HPDE6-E6E7 (cell line): ENCODE results near the gene DPYD.

Experiments used
- DNase-seq: peaks from one replicate; pipeline ENCODE4 v3.0.0; 2011; ENCODE audit warnings: missing footprints; ENCODE audit errors: extremely low spot score

DPYD gene

DNA sequence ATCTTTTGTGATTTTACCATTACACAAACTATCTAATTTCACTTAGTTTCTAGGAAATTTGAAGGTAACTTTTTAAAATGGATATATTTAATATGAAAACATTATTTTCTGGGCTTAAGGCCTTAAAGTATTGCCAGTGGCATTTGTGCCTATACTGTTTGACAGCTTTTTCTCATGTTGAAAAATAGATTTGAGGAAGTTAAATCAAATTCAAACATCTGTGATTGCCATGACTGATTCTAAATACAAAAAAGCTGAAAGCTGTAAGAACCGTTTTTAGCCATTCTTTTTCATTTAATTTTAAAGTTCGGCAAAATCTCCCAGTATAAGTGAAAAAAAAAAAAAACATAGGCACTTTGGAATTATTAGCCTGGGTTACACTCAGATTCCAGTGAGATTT, 301.1 kb downstream of the DPYD start:
- no peak for DNase-seq

- no peak for DNase-seq
Observed at GRCh38 chr1:97610748-97611147, 310.1 kb downstream of the DPYD start.

DNA sequence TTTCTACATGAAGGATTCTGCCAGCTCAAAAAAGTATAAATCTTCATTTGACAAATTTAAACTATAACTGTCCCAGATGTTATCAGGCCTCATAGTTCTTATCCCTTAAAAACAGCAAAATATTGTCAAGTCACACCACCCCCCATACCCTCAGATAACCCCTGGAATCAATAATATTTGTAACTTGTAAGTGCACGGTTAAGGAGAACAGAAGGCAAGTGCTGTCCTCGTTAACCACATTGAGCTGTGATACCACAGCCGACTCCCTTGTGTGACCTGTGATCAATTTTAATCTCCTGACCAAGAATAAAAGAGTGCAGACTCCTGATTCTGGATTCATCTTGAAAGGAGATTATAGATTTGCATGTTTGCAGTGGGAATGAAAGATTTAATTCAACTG, 310.7 kb downstream of the DPYD start:
- DNase-seq = no peak

DNA sequence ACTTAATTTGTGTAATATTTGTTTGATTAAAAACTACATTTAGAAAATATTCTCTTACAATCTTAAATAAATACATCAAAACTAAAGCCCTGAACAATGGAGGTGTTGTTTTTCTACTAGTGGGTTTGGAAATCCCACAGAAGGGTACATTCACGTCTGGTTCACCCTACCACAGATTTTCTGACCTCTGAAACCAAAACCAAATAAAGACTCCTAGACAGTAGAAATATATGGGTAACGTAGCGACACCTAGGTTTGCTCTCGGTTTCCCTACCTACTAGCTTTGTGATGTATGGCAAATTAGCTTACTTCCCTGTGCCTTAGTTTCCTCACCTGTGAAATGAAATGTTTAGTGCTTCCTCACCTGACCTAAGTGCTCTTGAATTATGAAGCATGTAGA, 312.6 kb downstream of the DPYD start:
- DNase-seq = no peak

GRCh38 chr1:97603776-97604175, 317.1 kb downstream of the DPYD start:
- no peak for DNase-seq

DNA sequence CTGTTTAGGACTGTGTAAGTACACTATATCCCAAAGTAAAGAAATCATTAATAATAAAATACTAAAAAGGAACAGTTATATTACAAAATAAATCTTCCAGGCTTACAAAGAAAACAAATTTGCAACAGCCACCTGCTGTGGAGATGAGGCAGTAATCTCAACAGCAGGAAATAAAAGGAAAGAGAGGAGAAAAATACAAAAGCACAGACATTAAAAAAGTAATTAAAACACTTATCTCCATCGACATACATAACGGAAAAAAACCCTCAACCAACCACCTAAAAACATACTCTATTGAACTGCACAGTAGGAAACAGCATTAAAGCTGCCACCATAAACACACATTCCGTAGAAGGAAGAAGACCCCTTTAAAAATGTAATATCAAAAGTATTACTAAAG, 317.6 kb downstream of the DPYD start:
- DNase-seq = no peak

- no peak for DNase-seq
Observed at GRCh38 chr1:97599447-97599846, 321.4 kb downstream of the DPYD start.

DNA sequence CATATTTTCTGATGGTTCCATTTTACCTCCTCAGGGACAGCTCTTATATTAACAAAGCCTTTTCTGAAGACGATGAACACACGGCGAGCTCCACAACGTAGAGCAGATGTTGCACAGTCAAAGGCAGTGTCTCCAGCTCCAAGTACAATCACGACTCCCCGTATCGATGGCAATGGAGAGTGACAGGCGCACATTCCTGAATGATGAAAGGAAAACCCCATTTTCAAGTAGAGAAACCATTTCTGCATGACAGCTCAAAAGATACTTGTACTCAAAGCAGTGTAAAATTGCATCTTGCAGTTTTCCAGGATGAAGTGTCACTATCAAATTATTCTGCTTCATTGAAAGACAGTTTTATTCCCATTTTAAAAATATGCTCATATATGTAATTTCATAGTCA, 327.6 kb downstream of the DPYD start:
- DNase-seq = no peak

GRCh38 chr1:97588772-97589171, 332.1 kb downstream of the DPYD start:
- no peak for DNase-seq

DNA sequence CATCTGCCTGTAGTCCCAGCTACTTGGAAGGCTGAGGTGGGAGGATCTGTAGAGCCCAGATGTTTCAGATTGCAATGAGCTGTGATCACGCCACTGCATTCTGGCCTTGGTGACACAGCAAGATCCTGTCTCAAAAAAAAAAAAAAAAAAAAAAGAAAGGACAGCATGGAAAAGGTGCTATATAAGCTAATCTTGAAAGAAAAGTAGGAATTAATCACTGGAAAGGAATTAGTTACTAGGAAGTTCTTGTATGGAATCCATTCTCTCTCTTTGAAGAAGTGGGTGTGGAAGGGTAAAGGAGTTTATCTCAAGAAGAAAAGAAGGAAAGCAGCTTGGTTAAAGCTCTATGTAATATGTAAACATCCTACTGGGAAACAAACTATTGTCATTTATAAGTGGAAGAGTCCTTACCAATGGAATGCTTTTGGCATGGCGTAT, 339.2 kb downstream of the DPYD start:
- no peak for DNase-seq

- DNase-seq = no peak
Observed at GRCh38 chr1:97577613-97578012, 343.2 kb downstream of the DPYD start.

DNA sequence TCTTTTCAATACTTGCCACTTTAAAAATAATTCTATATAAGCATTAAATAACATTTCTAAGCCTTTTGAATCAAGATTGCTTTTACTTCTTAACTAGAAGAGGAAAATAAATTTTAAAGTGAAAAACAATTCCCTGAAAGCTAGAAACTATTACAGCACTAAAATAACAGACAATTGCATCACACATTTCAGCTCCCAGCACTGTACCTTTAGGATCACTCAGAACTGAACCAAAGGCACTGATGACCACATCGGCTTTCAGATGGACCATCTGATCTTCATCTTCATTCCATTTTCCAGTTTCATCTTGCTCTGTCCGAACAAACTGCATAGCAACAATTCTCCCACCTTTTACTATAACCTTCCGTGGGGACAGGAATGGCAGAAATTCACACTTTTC, 347.3 kb downstream of the DPYD start:
- no peak for DNase-seq

DNA sequence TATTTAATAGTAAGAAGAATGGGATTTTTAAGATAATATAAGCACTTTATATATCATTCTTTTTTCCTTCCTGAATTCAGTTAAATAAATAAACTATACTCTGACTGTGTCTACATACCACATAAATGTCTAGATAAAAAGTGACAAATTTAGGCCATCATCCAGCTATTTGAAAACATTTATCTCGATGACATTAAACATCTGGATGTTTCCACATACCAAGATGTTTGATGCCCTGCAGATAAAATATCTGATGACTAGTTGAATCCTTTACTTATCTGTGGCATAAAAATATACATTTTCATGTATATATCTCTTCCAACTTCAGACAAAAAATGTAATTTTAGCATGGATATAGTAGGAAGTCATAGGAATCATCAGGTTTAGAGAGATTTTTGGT, 348.3 kb downstream of the DPYD start:
- no peak for DNase-seq

GRCh38 chr1:97571760-97572159, 349.1 kb downstream of the DPYD start:
- no peak for DNase-seq

DNA sequence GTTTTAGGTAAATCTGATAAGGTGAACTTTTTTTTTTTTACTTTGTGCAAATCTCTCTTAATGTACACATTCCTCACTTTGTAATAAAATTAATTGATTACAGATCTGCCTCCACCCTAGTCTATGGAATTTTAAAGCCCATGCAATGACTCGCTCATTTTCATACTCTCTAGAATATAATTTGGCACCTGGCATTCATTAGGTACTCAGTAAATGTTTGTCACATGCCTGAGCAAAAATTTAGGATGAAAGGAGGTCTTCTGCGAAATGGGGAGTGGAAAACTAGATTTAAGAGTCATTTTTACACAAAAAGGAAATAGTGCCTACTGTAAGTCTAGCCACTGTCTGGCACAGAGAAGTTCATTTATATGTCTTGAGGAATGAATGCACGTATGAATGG, 350.1 kb downstream of the DPYD start:
- DNase-seq = no peak

DNA sequence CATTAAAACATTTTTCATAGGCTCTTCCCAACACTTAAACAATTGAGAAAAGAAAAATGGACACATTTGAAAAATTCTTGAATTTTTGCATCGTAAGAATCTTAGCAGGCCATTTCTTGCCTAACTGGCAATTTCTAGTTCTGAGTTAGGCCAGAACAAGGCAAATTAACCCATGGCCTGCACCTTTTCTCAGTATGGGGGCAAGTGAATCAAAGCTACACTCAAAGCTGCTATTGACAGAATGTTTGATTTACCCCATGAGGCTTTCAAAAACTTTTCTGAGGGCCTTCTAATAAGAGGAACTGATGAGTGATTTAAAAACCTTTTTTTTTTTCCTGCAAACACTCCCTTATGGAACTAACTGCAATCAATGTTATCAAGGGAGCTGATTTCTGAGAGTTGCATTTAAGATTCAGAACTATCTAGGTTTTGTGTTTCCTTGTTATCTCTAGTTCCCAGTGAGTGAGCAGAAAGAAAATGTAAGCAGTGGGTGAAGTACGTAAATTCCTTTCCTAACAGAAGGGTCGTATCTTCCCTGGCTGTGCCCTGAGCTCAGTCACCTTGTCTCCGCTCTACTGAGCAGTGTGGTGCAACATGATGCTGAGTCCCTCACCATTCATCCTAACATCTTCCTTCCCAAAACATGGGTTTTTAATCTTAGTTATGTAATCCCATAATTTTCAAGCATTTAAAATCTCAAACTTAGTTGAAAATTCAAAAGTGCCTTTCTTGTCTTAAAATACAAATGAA, 353.7 kb downstream of the DPYD start:
- no peak for DNase-seq

DNA sequence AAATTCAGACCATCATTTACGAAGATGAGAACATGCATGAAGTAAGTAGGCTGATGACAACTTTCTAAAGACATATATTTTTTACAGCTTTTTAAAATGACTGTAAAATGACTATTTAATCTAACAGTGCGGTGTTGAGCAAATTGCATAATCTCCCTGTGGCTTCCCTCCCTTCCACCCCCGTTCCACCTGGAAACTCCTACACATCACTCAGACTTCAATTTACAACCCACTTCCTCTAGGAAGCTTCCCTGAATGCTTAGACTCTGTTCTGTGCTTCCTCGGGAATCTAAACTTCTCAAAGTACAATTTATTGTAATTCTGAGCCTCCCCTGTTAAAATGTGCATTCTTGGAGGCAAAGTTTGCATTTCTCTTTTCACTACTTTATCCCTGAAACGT, 354.9 kb downstream of the DPYD start:
- no peak for DNase-seq

- DNase-seq = no peak
Observed at GRCh38 chr1:97563926-97564325, 356.9 kb downstream of the DPYD start.

DNA sequence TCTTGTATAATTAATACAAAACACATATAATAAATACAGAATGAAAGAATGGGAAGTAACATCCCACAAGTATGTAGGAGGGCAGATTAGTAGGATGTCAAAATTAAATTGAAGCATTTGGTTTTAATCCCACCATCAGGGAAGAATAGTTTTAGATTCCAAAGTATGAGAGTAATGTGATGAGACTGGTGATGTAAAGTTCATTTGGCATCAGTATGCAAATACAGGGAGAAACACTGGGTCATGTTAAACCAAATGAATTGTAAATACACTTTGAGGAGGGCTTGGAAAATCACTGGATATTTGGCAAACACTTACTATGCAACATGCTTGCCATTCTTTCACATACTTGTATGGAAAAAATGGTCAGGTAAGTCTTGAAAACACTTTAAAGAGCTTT, 358.8 kb downstream of the DPYD start:
- no peak for DNase-seq

DNA sequence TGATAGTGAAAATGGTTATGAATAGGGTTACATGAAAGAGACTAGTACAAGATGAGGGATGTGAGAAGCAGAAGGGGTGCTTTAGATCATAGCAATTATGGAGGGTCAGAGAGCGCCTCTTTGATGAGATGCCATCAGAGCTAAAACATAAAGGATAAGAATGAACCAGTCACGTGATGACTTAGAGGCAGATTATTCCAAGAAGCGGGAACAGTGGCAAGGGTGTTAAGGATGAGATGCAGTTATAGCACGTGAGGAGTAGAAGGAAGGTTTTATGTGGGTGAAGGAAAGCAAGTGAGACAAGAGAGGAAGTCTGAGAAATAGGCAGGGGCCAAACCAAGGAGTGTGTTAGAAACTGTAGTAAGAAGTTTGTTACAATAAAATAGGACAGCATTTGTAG, 360.1 kb downstream of the DPYD start:
- no peak for DNase-seq

DNA sequence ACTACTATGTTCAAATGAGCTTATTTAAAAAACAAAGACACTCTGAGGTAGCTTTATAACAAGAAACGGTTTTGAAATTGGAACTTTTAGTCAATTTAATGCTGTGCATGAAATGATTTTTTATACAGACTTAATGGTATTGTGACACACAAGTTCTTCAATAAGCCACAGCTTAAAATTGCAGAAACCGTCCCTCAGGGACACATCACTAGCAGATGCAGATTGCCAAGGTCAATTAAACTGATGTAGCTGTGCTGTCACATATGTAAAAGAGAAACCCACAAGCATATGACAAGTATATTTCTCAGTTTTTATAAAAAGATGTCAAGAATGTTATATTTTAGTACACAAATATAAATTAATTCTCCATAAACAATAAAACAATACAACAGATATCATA, 366.9 kb downstream of the DPYD start:
- no peak for DNase-seq

DNA sequence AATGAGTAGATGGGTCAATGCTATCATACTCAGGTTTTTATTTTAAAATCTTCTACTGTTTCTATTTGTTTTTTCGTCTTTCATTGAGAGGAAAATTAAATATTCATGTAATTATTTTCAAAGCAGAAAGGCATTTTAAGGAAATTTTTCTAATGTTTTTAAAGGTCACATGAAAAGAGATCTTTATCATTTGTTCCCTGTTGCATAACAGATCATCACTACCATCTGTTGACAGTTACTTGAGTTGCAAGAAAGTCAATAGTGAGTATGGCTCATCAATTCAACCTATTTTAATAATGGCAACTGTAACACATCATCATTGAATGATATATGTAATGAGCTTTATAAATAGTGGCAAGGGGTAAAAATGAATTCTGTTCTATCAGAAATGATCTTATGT, 369.7 kb downstream of the DPYD start:
- no peak for DNase-seq

DNA sequence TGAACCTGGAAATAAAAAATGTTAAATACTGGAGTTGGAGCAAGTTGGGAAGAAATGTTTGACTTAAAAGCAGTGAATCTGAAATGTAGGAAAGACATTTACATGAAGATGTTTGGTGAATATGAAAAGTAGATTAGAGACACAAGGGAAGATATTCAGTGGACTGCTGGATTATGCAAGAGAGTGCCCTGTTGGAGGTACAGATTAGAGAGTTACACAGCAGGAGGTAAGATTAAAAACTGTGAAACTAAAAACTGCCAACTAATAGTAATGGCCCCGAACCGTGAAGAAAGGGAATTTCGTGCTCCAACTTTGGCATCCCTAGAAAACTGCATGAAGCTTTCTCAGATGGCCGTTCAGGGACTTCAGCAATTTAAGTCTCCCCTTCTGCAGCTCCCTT, 375.4 kb downstream of the DPYD start:
- DNase-seq = no peak

GRCh38 chr1:97540346-97540888, 380.4 kb downstream of the DPYD start:
- no peak for DNase-seq
